ENCODE measurements around the gene FNDC11. TPM values are rescaled to one million over a fixed set of nuclear protein-coding genes. Genes with fewer than 3 reads are reported as not detected.

Gene FNDC11
- total RNA-seq, 1 experiment from 2014 or later = 2.5 TPM

GRCh38 chr20:63594043-63594561, 40.1 kb downstream of the FNDC11 start:
- H3K56ac ChIP-seq (ENCODE audit: insufficient read length, low read depth, low read length) = no peak overlapping the region
- no peak overlapping the region for H3K27ac ChIP-seq (ENCODE audit: insufficient read length, low read depth, low read length)
- H3K4me3 Mint-ChIP-seq = no peak overlapping the region
- no peaks in the 10 kb centered on the region for H3K9me3 Mint-ChIP-seq
- no peak overlapping the region for H3K23ac ChIP-seq (ENCODE audit: insufficient read length, low read depth, low read length)
- no peak overlapping the region for H4K5ac ChIP-seq (ENCODE audit: insufficient read length, low read depth, low read length)
- no peak overlapping the region for H3K27ac Mint-ChIP-seq
- no peak for TF ChIP-seq CTCF (conservative IDR thresholded peaks at IDR 0.05)
- H3K14ac ChIP-seq (ENCODE audit: insufficient read depth, low read length) = no peak overlapping the region
- H3K9me3 ChIP-seq (ENCODE audit: control insufficient read depth, low read depth, low read length) = no peaks in the 10 kb centered on the region
- no peak overlapping the region for H4K91ac ChIP-seq (ENCODE audit: insufficient read length, low read depth, low read length)
- H2AFZ ChIP-seq (ENCODE audit: low read length) = no peak overlapping the region
- H3K4me1 ChIP-seq (ENCODE audit: insufficient read depth, low read length) = no peaks in the 10 kb centered on the region
- H4K20me1 ChIP-seq (ENCODE audit: control insufficient read depth, insufficient read depth, insufficient read length) = no peaks in the 10 kb centered on the region
- no peak overlapping the region for H3K4me2 ChIP-seq (ENCODE audit: insufficient read depth, insufficient read length, low read length)
- no peaks in the 10 kb centered on the region for H3K4me1 Mint-ChIP-seq
- no peak overlapping the region for H3K18ac ChIP-seq (ENCODE audit: insufficient read length, low read depth, low read length)
- no peak overlapping the region for H2BK5ac ChIP-seq (ENCODE audit: insufficient read length, low read length)
- H2BK15ac ChIP-seq (ENCODE audit: low read depth, low read length) = no peak overlapping the region
- no peak overlapping the region for H2AK5ac ChIP-seq (ENCODE audit: insufficient read length, low read length)
- no CpG with 5 or more reads among the region's 10 CpGs for WGBS (ENCODE audit: extremely low coverage, insufficient read length, low lambda C conversion rate)
- no peak overlapping the region for H2BK12ac ChIP-seq (ENCODE audit: insufficient read length, low read depth, low read length)
- no peak overlapping the region for H3K9ac ChIP-seq (ENCODE audit: extremely low read depth, insufficient read length, low read length)
- H4K8ac ChIP-seq (replicated peaks; ENCODE audit: insufficient read length, low read depth, low read length) = no peak overlapping the region
- H3K79me2 ChIP-seq (ENCODE audit: insufficient read depth, low read length) = no peaks in the 10 kb centered on the region
- no peaks in the 10 kb centered on the region for H3K27me3 ChIP-seq (ENCODE audit: insufficient read depth, low read length)
- no peak overlapping the region for H3K4ac ChIP-seq (ENCODE audit: low read depth, low read length)
- no peak for DNase-seq
- H3K27me3 Mint-ChIP-seq (ENCODE audit: low read depth) = no peaks in the 10 kb centered on the region
- H3K79me1 ChIP-seq (ENCODE audit: insufficient read depth, low read depth, low read length, poor library complexity, severe bottlenecking) = no peaks in the 10 kb centered on the region
- H2BK120ac ChIP-seq (ENCODE audit: low read depth, low read length, poor library complexity, severe bottlenecking) = no peak overlapping the region
- no peak overlapping the region for H2BK20ac ChIP-seq (ENCODE audit: low read depth, low read length, poor library complexity, severe bottlenecking)
- H3K23me2 ChIP-seq (ENCODE audit: insufficient read length, low read depth, low read length, poor library complexity, severe bottlenecking) = no peaks in the 10 kb centered on the region
- peaks cover 2 to 40% (median 35%) of the 10 kb centered on the region in 3 experiments for H3K36me3 Mint-ChIP-seq (ENCODE audit: insufficient read depth in 1 of 3, low read depth in 3 of 3)
- no peak overlapping the region for H3T11ph ChIP-seq (ENCODE audit: low read length)
